Keratinocyte (primary cell): Measurements from ENCODE around the gene SCAP. TPM values are rescaled to one million over a fixed set of nuclear protein-coding genes. Genes with fewer than 3 reads are reported as not detected.

ENCODE experiments used
- DNase-seq: peaks from one replicate; pipeline ENCODE4 v3.0.0-alpha.2; 2011; ENCODE audit warnings: low read depth, missing footprints, low spot score
- FAIRE-seq: peaks from 2 replicates; lab custom pipeline; 2011; peaks lifted over from hg19 to GRCh38; lab: Jason Lieb, UNC
- H2AFZ ChIP-seq: 2 replicates; pipeline ENCODE4 v1.6.0; 2012; ENCODE audit warnings: low read length, control low read depth, inconsistent platforms; ENCODE audit not compliant: control insufficient read depth
- H3K27ac ChIP-seq: 2 replicates; pipeline ENCODE4 v1.5.1; 2011; ENCODE audit warnings: low read length; ENCODE audit not compliant: control insufficient read depth, insufficient read depth
- H3K27me3 ChIP-seq: 3 replicates; pipeline ENCODE4 v1.6.0; 2011; ENCODE audit warnings: low read length; ENCODE audit not compliant: control insufficient read depth, insufficient read depth; ENCODE audit errors: extremely low read depth
- H3K36me3 ChIP-seq, 2 experiments: 2 replicates in 1 of 2; 3 replicates in 1 of 2; pipeline ENCODE4 v1.5.1; 2011; ENCODE audit warnings: low read length in 2 of 2, mild to moderate bottlenecking in 1 of 2; ENCODE audit not compliant: control insufficient read depth in 2 of 2, insufficient read depth in 2 of 2; ENCODE audit errors: extremely low read depth in 1 of 2
- H3K4me1 ChIP-seq: 3 replicates; pipeline ENCODE4 v1.5.1; 2011; ENCODE audit warnings: low read length; ENCODE audit not compliant: control insufficient read depth, insufficient read depth; ENCODE audit errors: extremely low read depth
- H3K4me2 ChIP-seq: 3 replicates; pipeline ENCODE4 v1.6.0; 2011; ENCODE audit warnings: low read depth, low read length; ENCODE audit not compliant: control insufficient read depth, insufficient read depth; ENCODE audit errors: extremely low read depth
- H3K4me3 ChIP-seq, 3 experiments: fragments of 200-600 bp in 1 of 3; sonication (generic) in 1 of 3; 2 replicates in 2 of 3; 3 replicates in 1 of 3; pipeline ENCODE4 v1.5.1; 2011 to 2016; ENCODE audit warnings: low read length in 3 of 3, mild to moderate bottlenecking in 3 of 3, control low read depth in 2 of 3, inconsistent platforms in 1 of 3, low read depth in 1 of 3, mixed read lengths in 1 of 3, mixed run types in 1 of 3, moderate library complexity in 1 of 3; ENCODE audit not compliant: control insufficient read depth in 2 of 3, insufficient read depth in 2 of 3; ENCODE audit errors: extremely low read depth in 1 of 3
- H3K79me2 ChIP-seq: 2 replicates; pipeline ENCODE4 v1.6.0; 2012; ENCODE audit warnings: low read length; ENCODE audit not compliant: control insufficient read depth, insufficient read depth
- H3K9ac ChIP-seq: 3 replicates; pipeline ENCODE4 v1.6.0; 2011; ENCODE audit warnings: low read length; ENCODE audit not compliant: control insufficient read depth, insufficient read depth; ENCODE audit errors: extremely low read depth
- H3K9me1 ChIP-seq: 3 replicates; pipeline ENCODE4 v1.6.0; 2011; ENCODE audit warnings: low read length; ENCODE audit not compliant: control insufficient read depth, insufficient read depth; ENCODE audit errors: extremely low read depth
- H3K9me3 ChIP-seq: 2 replicates; pipeline ENCODE4 v1.5.1; 2012; ENCODE audit warnings: low read depth, low read length; ENCODE audit not compliant: control insufficient read depth
- H4K20me1 ChIP-seq: 3 replicates; pipeline ENCODE4 v1.6.0; 2011; ENCODE audit warnings: low read length; ENCODE audit not compliant: control insufficient read depth, insufficient read depth; ENCODE audit errors: extremely low read depth
- EZH2 ChIP-seq: IDR thresholded peaks from one replicate; pipeline ENCODE4 v1.6.1; 2012; ENCODE audit warnings: inconsistent platforms, mild to moderate bottlenecking, low read length, moderate library complexity
- dilution Hi-C: fragments of 300-500 bp; cut with MboI; formaldehyde crosslinking; loops from one replicate; pipeline ENCODE4 v1.7.0; 2020; ENCODE audit warnings: low sequenced_read_pairs; ENCODE audit not compliant: extremely low pct_ligation_motif_present
- polyA plus RNA-seq, 5 experiments: library from polyadenylated mRNA; depleted of rRNA in 3 of 5; stranded (reverse) in 3 of 5; stranded (forward) in 1 of 5; unstranded in 1 of 5; fragments of >200 nt; gene quantifications; 1 replicate in 1 of 5; 2 replicates in 3 of 5; 3 replicates in 1 of 5; pipeline versions ENCODE4 v1.2.1 to v1.2.3, GENCODE V29; 2011 to 2012; ENCODE audit warnings: missing spikeins in 2 of 5, low read depth in 1 of 5, low replicate concordance in 1 of 5
- TF ChIP-seq, protein P1 (sequence below), 3 experiments: IDR thresholded peaks in 1 of 3; conservative IDR thresholded peaks in 1 of 3; optimal IDR thresholded peaks in 1 of 3; 2 replicates in 2 of 3; 3 replicates in 1 of 3; pipeline versions ENCODE3 to v1.5.1; 2011; ENCODE audit warnings: low read length in 3 of 3, mild to moderate bottlenecking in 3 of 3, moderate library complexity in 2 of 3, control low read depth in 1 of 3, inconsistent platforms in 1 of 3; ENCODE audit not compliant: insufficient read depth in 2 of 3; ENCODE audit errors: extremely low read depth in 1 of 3

Gene SCAP
- polyA plus RNA-seq, 1 donor (not counting 4 experiments of a cell fraction or from before 2014, with no cell fraction given) = 17.7 TPM

- Histone ChIP-seq H3K36me3 (no peaks in the 10 kb centered on the region), H3K27ac (no peak overlapping the region), H3K9me1 (no peaks in the 10 kb centered on the region), H3K9ac (no peak overlapping the region), H3K4me2 (no peak overlapping the region), H3K27me3 (no peaks in the 10 kb centered on the region), H4K20me1 (no peaks in the 10 kb centered on the region), H3K79me2 (peaks cover 51% of the 10 kb centered on the region), H3K4me3 (no peak overlapping the region), H3K9me3 (no peaks in the 10 kb centered on the region), H2AFZ (no peak overlapping the region), H3K4me1 (no peaks in the 10 kb centered on the region)
- FAIRE-seq (no peak), DNase-seq (no peak)
- dilution Hi-C loops = no loop called here
- no peak for TF ChIP-seq EZH2
- TF ChIP-seq, protein P1, sequence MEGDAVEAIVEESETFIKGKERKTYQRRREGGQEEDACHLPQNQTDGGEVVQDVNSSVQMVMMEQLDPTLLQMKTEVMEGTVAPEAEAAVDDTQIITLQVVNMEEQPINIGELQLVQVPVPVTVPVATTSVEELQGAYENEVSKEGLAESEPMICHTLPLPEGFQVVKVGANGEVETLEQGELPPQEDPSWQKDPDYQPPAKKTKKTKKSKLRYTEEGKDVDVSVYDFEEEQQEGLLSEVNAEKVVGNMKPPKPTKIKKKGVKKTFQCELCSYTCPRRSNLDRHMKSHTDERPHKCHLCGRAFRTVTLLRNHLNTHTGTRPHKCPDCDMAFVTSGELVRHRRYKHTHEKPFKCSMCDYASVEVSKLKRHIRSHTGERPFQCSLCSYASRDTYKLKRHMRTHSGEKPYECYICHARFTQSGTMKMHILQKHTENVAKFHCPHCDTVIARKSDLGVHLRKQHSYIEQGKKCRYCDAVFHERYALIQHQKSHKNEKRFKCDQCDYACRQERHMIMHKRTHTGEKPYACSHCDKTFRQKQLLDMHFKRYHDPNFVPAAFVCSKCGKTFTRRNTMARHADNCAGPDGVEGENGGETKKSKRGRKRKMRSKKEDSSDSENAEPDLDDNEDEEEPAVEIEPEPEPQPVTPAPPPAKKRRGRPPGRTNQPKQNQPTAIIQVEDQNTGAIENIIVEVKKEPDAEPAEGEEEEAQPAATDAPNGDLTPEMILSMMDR (optimal IDR thresholded peaks at IDR 0.05 in 1 of 3, IDR thresholded peaks at IDR 0.05 in 1 of 3, conservative IDR thresholded peaks at IDR 0.05 in 1 of 3; ENCODE audit: extremely low read depth in 1 of 3, insufficient read depth in 2 of 3, low read length in 3 of 3) = no peak
Observed at GRCh38 chr3:47456984-47457383, 18.8 kb downstream of the SCAP start.

- H3K27ac ChIP-seq = no peak overlapping the region
- no peaks in the 10 kb centered on the region for H3K9me3 ChIP-seq
- FAIRE-seq (no peak), DNase-seq (no peak)
- H3K9ac ChIP-seq = no peak overlapping the region
- no peaks in the 10 kb centered on the region for H3K36me3 ChIP-seq
- no peaks in the 10 kb centered on the region for H3K9me1 ChIP-seq
- no peak overlapping the region for H3K4me3 ChIP-seq
- no peak overlapping the region for H2AFZ ChIP-seq
- H4K20me1 ChIP-seq = no peaks in the 10 kb centered on the region
- TF ChIP-seq, protein P1 (optimal IDR thresholded peaks at IDR 0.05 in 1 of 3, IDR thresholded peaks at IDR 0.05 in 1 of 3, conservative IDR thresholded peaks at IDR 0.05 in 1 of 3; ENCODE audit: extremely low read depth in 1 of 3, insufficient read depth in 2 of 3, low read length in 3 of 3) = no peak
- TF ChIP-seq EZH2 = no peak
- H3K27me3 ChIP-seq = no peaks in the 10 kb centered on the region
- no peaks in the 10 kb centered on the region for H3K4me1 ChIP-seq
- peaks cover 50% of the 10 kb centered on the region for H3K79me2 ChIP-seq
- H3K4me2 ChIP-seq = no peak overlapping the region
- dilution Hi-C loops = no loop called here
Observed at GRCh38 chr3:47455806-47456452, 19.8 kb downstream of the SCAP start.
